VCaP (cell line): ENCODE results near the gene ABR.

ENCODE experiments used
- H3K27ac ChIP-seq: fragments of 450-650 bp; 2 replicates; pipeline ENCODE4 v1.5.1; 2017
- CTCF ChIP-seq: fragments of 450-650 bp; conservative IDR thresholded peaks from 2 replicates; pipeline ENCODE4 v1.5.1; 2017; ENCODE audit warnings: mild to moderate bottlenecking, moderate library complexity

The ABR gene

GRCh38 chr17:1150863-1151600 is 28.7 kb downstream of the ABR start:
- TF ChIP-seq CTCF: no peak
- H3K27ac ChIP-seq: no peak overlapping the region

GRCh38 chr17:1149869-1150268 is 29.9 kb downstream of the ABR start:
- TF ChIP-seq CTCF: no peak
- no peak overlapping the region for H3K27ac ChIP-seq

- no peak overlapping the region for H3K27ac ChIP-seq
- TF ChIP-seq CTCF: peak; percentile 70
Observed at GRCh38 chr17:1147664-1148063, 32.1 kb downstream of the ABR start.

- H3K27ac ChIP-seq: no peak overlapping the region
- TF ChIP-seq CTCF: no peak
Observed at GRCh38 chr17:1146561-1147265, 33.1 kb downstream of the ABR start.

- H3K27ac ChIP-seq: no peak overlapping the region
- no peak for TF ChIP-seq CTCF
Observed at GRCh38 chr17:1145311-1145986, 34.3 kb downstream of the ABR start.

- no peak for TF ChIP-seq CTCF
- H3K27ac ChIP-seq: no peak overlapping the region
Observed at GRCh38 chr17:1144162-1144561, 35.6 kb downstream of the ABR start.

- no peak for TF ChIP-seq CTCF
- H3K27ac ChIP-seq: no peak overlapping the region
Observed at GRCh38 chr17:1143573-1143972, 36.2 kb downstream of the ABR start.
